Right atrium auricular region (tissue), 2 donors: ENCODE results near the gene PADI1. TPM values are rescaled to one million over a fixed set of nuclear protein-coding genes. Genes with fewer than 3 reads are reported as not detected.

ENCODE experiments used
- DNase-seq: peaks from one replicate; pipeline ENCODE4 v3.0.0-alpha.2; 2019; ENCODE audit warnings: low spot score
- H3K27ac ChIP-seq, 2 donors: fragments of 200-600 bp; sonication (generic); 1 replicate in 1 of 2; 2 replicates in 1 of 2; pipeline ENCODE4 v1.5.1; 2016 to 2019
- H3K27me3 ChIP-seq, 2 donors: fragments of 200-600 bp; sonication (generic); one replicate each; pipeline versions ENCODE4 v1.5.1 to v1.6.0; 2017 to 2019
- H3K36me3 ChIP-seq: fragments of 200-600 bp; sonication (generic); one replicate; pipeline ENCODE4 v1.5.1; 2016
- H3K4me1 ChIP-seq, 2 donors: fragments of 200-600 bp; sonication (generic); one replicate each; pipeline versions ENCODE4 v1.5.1 to v1.6.0; 2017 to 2019
- H3K4me3 ChIP-seq, 2 donors: fragments of 200-600 bp; sonication (generic); 1 replicate in 1 of 2; 2 replicates in 1 of 2; pipeline ENCODE4 v1.5.1; 2017 to 2019; ENCODE audit warnings: mild to moderate bottlenecking in 1 of 2, moderate library complexity in 1 of 2
- H3K9me3 ChIP-seq, 2 donors: fragments of 200-600 bp; sonication (generic); one replicate each; pipeline ENCODE4 v1.5.1; 2019
- CTCF ChIP-seq, 2 donors: fragments of 200-600 bp; sonication (generic); IDR thresholded peaks; one replicate each; pipeline ENCODE4 v1.5.1; 2019; ENCODE audit warnings: antibody characterized with exemption in 2 of 2
- total RNA-seq, 2 donors: library from RNA; depleted of rRNA; stranded (reverse); fragments of >200 nt; gene quantifications; one replicate each; pipeline ENCODE4 v1.1.0, GENCODE V29; 2016

Gene PADI1
- total RNA-seq, 2 donors from 2014 or later = not detected

- H3K27me3 ChIP-seq = no peaks in the 10 kb centered on the region
- DNase-seq = no peak
- H3K4me1 ChIP-seq = no peaks in the 10 kb centered on the region
- TF ChIP-seq CTCF (IDR thresholded peaks at IDR 0.05) = no peak
- H3K27ac ChIP-seq = no peak overlapping the region
- no peak overlapping the region for H3K4me3 ChIP-seq
- no peaks in the 10 kb centered on the region for H3K36me3 ChIP-seq
- H3K9me3 ChIP-seq = no peaks in the 10 kb centered on the region
These were observed 40.2 kb downstream of the PADI1 start for GRCh38 chr1:17244821-17245740.

DNA sequence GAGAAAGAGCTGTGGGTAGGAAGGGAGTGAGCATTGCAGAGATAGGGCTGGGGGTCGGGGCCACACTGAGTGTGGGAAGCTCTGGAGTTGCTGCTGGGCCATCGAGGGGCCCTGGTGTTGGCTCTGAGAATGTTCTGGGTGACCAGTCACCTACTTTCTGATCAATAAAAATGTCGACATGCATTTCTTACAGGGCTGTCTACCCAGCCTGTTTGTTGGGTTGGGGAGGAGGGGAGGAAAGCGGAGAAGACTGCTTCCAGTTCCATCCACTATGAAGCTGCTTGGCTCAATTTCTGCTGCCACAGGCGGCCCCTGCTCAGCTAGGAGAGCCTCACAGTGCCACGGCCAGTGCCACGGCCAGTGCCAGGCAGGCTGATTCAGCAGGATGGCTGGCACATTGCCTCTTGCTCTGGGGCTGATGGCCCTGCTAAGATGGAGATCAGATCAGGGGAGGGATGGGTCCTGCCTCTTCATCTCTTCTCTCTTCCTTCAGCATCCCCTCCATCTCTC lies 40.9 kb downstream of the PADI1 start:
- no peaks in the 10 kb centered on the region for H3K36me3 ChIP-seq
- DNase-seq = no peak

DNA sequence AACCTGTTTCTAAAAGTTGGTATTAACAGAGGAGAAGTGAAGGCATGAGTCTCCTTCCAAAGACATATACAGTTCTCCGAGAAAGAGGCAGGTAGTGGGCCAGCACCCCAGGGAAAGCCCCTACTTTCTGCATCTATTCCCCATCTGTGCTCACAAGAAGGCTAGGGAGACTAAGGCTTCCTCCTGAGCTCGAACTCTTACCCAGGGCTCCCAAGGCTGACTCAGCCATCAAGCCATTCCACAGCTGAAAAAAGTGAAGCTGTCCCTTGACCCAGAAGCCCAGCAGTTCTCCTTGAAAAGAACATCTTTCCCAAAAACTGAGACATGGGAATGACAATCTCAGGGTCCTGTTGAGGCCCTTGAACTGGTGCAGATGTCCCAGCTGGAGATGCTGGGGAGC lies 42.0 kb downstream of the PADI1 start:
- Histone ChIP-seq H3K4me3 (no peak overlapping the region), H3K36me3 (no peaks in the 10 kb centered on the region), H3K27me3 (no peaks in the 10 kb centered on the region), H3K9me3 (no peaks in the 10 kb centered on the region), H3K27ac (no peak overlapping the region), H3K4me1 (no peaks in the 10 kb centered on the region)
- no peak for DNase-seq
- TF ChIP-seq CTCF (IDR thresholded peaks at IDR 0.05) = no peak

More for the DNA sequence above, 40.9 kb downstream of the PADI1 start:
- TF ChIP-seq CTCF (IDR thresholded peaks at IDR 0.05) = no peak
- no peaks in the 10 kb centered on the region for H3K4me1 ChIP-seq
- no peaks in the 10 kb centered on the region for H3K9me3 ChIP-seq
- H3K27me3 ChIP-seq = no peaks in the 10 kb centered on the region
- H3K27ac ChIP-seq = no peak overlapping the region
- no peak overlapping the region for H3K4me3 ChIP-seq

- Histone ChIP-seq H3K9me3 (no peaks in the 10 kb centered on the region), H3K27ac (no peak within 1 kb of the TSS), H3K36me3 (no peaks in the 10 kb centered on the region), H3K4me3 (no peak within 1 kb of the TSS), H3K4me1 (no peaks in the 10 kb centered on the region), H3K27me3 (no peaks in the 10 kb centered on the region)
- no peak for TF ChIP-seq CTCF (IDR thresholded peaks at IDR 0.05)
- no peak for DNase-seq
These were observed 43.9 kb downstream of the PADI1 start, which contains the start of gene PADI3 for GRCh38 chr1:17248781-17249180. Gene PADI3 (plus strand): TSS chr1:17249098. CDS start chr1:17249138, 40 bp downstream.

GRCh38 chr1:17250601-17251000 lies 45.7 kb downstream of the PADI1 start:
- Histone ChIP-seq H3K4me1 (no peaks in the 10 kb centered on the region), H3K27ac (no peak overlapping the region), H3K36me3 (no peaks in the 10 kb centered on the region), H3K4me3 (no peak overlapping the region), H3K9me3 (no peaks in the 10 kb centered on the region), H3K27me3 (no peaks in the 10 kb centered on the region)
- DNase-seq = no peak
- TF ChIP-seq CTCF (IDR thresholded peaks at IDR 0.05) = no peak
